Naive thymus-derived CD8-positive, alpha-beta T cell (primary cell): ENCODE data around the gene CRKL. TPM values are rescaled to one million over a fixed set of nuclear protein-coding genes. Genes with fewer than 3 reads are reported as not detected.
"Not testable (repeated sequence)": the region's sequence is repeated elsewhere in the genome, so short reads cannot be mapped to it uniquely, and the experiment has no call there.

ENCODE experiments used
- ATAC-seq, 2 donors: fragments of 150-1000 bp; cut with Tn5 transposase in 1 of 2; sonication (Bioruptor Pico), chemical (Tn5 transposase) in 1 of 2; 1 replicate in 1 of 2; 2 replicates in 1 of 2; pipeline ENCODE4 v1.10.0; 2021; ENCODE audit warnings: mild to moderate bottlenecking in 2 of 2, moderate library complexity in 2 of 2
- POLR2A ChIA-PET: fragments of 350-600 bp; sonication (Branson Sonifier 250); formaldehyde crosslinking; loops from one replicate; lab custom pipeline; 2021; ENCODE audit warnings: antibody characterized with exemption; lab: Charles Lee
- DNase-seq, 10 donors: peaks; one replicate each; pipeline versions ENCODE4 v3.0.0 to v3.0.0-alpha.2; 2020 to 2022
- H3K27ac Mint-ChIP-seq, 10 donors: one replicate each; pipeline ENCODE4 v1.8.0; 2020 to 2022; ENCODE audit warnings: mild to moderate bottlenecking in 10 of 10, mixed read lengths in 10 of 10, moderate library complexity in 4 of 10, inconsistent platforms in 1 of 10
- H3K27me3 Mint-ChIP-seq, 5 donors: one replicate each; pipeline ENCODE4 v1.8.0; 2021 to 2022; ENCODE audit warnings: mixed read lengths in 5 of 5
- H3K36me3 Mint-ChIP-seq, 3 donors: one replicate each; pipeline ENCODE4 v1.8.0; 2020 to 2022; ENCODE audit warnings: mixed read lengths in 3 of 3, mild to moderate bottlenecking in 2 of 3, inconsistent platforms in 1 of 3
- H3K4me1 Mint-ChIP-seq, 4 donors: one replicate each; pipeline ENCODE4 v1.8.0; 2021 to 2022; ENCODE audit warnings: mixed read lengths in 4 of 4
- H3K4me3 Mint-ChIP-seq, 10 donors: one replicate each; pipeline ENCODE4 v1.8.0; 2020 to 2022; ENCODE audit warnings: mild to moderate bottlenecking in 10 of 10, mixed read lengths in 10 of 10, moderate library complexity in 6 of 10, inconsistent platforms in 1 of 10
- H3K9me3 Mint-ChIP-seq, 9 donors: one replicate each; pipeline ENCODE4 v1.8.0; 2020 to 2022; ENCODE audit warnings: mixed read lengths in 9 of 9, mild to moderate bottlenecking in 3 of 9, inconsistent platforms in 1 of 9, moderate library complexity in 1 of 9
- polyA plus RNA-seq, 3 donors: library from polyadenylated mRNA; unstranded; fragments of 300-500 nt; fragmentation: Illumina TruSeq; gene quantifications; one replicate each; pipeline ENCODE4 v1.2.3, GENCODE V29; 2021
- total RNA-seq, 8 experiments: library from RNA in 2 of 8; stranded (reverse) in 2 of 8; gene quantifications; one replicate each; pipeline ENCODE4 v1.2.3 and lab custom pipeline; 2021 to 2026

The CRKL gene
- total and polyA plus RNA-seq, 5 experiments from 2014 or later = 39.0 to 79.0 (median 53.8) TPM

DNA sequence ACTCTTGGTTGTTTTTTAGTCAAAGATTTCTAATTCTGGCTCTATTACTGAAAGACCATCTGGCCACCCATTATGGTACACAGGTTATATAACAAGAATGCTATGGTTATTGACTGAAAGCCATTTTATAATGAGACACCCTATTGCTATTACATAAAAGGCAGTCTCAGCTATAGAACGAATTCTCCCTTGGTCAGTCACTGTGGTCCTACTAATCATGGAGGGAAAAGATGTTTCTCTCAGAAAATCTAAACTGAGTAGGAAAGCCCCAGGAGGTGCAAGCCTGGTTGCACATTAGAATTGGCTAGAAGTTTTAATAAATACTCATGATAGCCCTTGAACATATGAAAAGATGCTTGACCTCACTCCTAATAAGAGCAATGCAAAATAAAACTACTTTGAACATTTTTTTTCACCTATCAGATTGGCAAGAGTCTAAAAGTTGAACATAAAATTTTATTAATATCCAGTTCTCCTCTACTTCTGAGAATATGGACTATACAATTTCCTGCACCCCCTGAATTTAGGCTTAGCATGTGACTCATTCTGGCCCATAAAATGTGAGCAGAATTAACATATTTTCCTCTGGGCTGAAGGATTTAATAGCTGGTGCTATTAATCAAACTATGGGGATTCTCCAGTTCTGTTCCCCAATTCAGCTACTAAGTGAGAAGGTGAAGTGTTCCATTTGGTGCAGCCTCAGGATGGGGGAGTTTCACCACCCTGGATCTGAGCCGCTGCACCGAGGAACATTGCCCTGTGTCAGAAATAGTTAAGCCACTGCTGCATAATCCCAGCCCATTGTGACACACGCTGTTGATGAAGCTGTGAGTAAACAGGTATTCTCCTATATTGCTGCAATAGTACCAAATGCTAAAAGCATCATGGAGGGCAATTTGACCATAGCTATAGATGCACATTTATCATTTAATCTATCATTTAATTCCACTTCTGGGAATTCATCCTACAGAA lies 11.5 kb upstream of the CRKL start:
- ATAC-seq (no peak), DNase-seq (no peak)
- Mint-ChIP-seq H3K4me3 (no peak overlapping the region), H3K4me1 (peaks cover 0 to 7% (median 2%) of the 10 kb centered on the region in 4 donors), H3K27ac (no peak overlapping the region), H3K9me3 (no peaks in the 10 kb centered on the region), H3K27me3 (no peaks in the 10 kb centered on the region), H3K36me3 (no peaks in the 10 kb centered on the region)
- POLR2A ChIA-PET = no interaction called here

DNA sequence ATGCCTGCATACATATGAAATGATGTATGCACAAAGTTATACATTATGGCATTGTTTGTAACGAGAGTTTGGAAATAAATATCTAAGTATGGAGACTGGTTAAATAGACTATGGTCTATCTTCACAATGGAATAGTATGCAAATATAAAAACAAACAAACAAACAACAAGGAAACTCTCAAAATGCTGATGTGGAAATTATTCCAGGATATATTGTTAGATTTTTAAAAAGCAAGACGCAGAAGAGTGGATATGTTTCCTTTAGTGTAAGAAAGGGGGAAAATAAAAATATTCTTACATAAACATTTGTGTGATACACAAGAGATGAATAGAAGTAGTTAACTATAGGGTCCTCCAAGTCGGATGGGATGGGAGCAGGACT lies 10.8 kb upstream of the CRKL start:
- no peaks in the 10 kb centered on the region for H3K36me3 Mint-ChIP-seq

DNA sequence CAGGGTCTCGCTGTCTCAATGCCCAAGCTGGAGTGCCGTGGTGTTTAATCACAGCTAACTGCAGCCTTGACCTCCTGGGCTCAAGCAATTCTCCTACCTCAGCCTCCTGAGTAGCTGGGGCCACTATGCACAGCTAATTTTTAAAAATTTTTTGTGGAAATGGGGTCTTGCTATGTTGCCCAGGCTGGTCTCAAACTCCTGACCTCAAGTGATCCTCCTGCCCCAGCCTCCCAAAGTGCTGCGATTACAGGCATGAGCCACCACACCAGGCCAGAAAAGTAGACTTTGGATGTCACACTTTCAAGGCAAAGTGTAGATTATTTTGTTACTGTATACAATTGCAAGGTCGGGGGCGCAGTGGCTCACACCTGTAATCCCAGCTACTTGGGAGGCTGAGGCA lies 8.5 kb upstream of the CRKL start:
- H3K4me1 Mint-ChIP-seq, H3K36me3 Mint-ChIP-seq, DNase-seq, H3K9me3 Mint-ChIP-seq, H3K27me3 Mint-ChIP-seq, H3K4me3 Mint-ChIP-seq, ATAC-seq, H3K27ac Mint-ChIP-seq: not testable (repeated sequence)
- POLR2A ChIA-PET = interaction anchor here (0.7 kb wide), 2 partner anchors 18 to 23 kb away, joined by 4 to 5 read pairs; no protein-coding TSS in a partner anchor

More for the DNA sequence above, 10.8 kb upstream of the CRKL start:
- Mint-ChIP-seq H3K9me3 (no peaks in the 10 kb centered on the region), H3K27ac (no peak overlapping the region), H3K4me1 (peaks cover 0 to 7% (median 2%) of the 10 kb centered on the region in 4 donors), H3K4me3 (no peak overlapping the region), H3K27me3 (no peaks in the 10 kb centered on the region)
- POLR2A ChIA-PET = interaction anchor here (0.7 kb wide), 1 partner anchor 8 kb away, joined by 3 read pairs; no protein-coding TSS in a partner anchor
- DNase-seq (no peak), ATAC-seq (no peak)

DNA sequence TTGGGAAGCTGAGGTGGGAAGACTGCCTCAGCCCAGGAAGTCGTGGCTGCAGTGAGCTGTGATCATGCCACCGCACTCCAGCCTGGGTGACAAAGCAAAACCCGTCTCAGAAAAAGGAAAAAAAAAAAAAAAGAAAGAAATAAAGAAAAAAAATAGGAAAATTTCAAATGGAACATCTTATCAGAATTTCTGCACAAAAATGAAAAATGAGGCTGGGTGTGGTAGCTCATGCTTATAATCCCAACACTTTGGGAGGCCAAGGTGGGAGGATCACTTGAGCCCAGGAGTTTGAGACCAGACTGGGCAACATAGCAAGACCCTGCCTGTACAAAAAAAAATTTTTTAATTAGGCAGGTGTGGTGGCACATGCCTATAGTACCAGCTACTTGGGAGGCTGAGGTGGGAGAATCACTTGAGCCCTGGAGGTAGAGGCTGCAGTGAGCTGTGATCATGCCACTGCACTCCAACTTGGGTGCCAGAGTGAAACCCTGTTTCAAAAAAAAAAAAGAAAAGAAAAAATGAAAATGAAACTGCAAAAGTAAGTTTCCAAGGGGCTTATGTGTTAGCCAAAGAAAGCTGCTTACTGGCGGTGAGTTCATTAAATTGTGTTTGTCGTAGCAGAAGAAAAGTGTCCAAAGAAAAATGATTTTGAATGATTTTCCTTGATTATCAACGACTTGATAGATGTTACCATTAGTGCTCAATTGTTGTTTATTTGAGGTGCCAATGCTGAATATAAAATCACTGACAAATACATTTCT lies 7.5 kb upstream of the CRKL start:
- H3K4me3 Mint-ChIP-seq = no peak overlapping the region
- no peak for ATAC-seq
- POLR2A ChIA-PET = no interaction called here

DNA sequence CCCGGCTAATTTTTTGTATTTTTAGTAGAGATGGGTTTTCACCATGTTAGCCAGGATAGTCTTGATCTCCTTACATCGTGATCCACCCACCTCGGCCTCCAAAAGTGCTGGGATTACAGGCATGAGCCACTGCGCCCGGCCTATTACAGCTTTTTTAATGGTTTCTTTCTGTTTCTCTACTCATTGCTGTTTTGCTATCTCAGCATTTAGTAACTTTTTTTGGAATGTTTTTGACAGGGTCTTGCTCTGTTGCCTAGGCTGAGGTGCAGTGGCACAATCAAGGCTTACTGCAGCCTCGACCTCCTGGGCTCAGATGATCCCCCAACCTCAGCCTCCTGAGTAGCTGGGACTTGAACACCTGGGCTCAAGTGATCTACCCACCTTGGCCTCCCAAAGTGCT lies 4.7 kb upstream of the CRKL start:
- POLR2A ChIA-PET = interaction anchor here (0.9 kb wide), 1 partner anchor 8 kb away, joined by 3 read pairs; no protein-coding TSS in a partner anchor

More for the DNA sequence above, 7.5 kb upstream of the CRKL start:
- DNase-seq = no peak
- Mint-ChIP-seq H3K9me3 (no peaks in the 10 kb centered on the region), H3K36me3 (no peaks in the 10 kb centered on the region), H3K4me1 (peaks cover 0 to 7% (median 2%) of the 10 kb centered on the region in 4 donors), H3K27ac (peak overlapping the region in 1 of 10 donors; percentile 6), H3K27me3 (no peaks in the 10 kb centered on the region)

DNA sequence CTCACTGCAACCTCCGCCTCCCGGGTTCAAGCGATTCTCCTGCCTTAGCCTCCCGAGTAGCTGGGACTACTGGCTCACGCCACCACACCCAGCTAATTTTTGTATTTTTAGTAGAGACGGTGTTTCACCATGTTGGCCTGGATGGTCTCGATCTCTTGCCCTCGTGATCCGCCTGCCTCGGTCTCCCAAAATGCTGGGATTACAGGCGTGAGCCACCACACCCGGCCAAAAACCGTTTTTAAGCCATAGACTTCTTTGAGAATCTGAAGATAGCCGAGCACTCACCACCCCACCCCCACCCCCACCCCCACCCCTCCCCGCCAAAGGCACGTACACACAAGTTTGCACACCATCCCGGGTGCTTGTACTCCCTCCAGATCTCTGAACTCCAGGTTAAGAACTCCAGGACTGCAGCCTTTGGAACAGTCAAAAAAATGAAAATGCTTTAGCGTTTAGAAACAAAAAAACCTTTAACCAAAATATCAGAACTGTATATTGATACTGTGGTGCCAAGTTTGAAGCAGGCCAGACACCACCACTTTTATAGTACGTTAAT lies 1.5 kb downstream of the CRKL start:
- ATAC-seq = no peak
- H3K27ac Mint-ChIP-seq = peak overlapping the region; percentile 84 to 97 (median 95)
- peaks cover 16 to 56% (median 51%) of the 10 kb centered on the region in 4 donors for H3K4me1 Mint-ChIP-seq
- peak overlapping the region; percentile 74 to 99 (median 96) for H3K4me3 Mint-ChIP-seq
- no peaks in the 10 kb centered on the region for H3K27me3 Mint-ChIP-seq
- no peaks in the 10 kb centered on the region for H3K9me3 Mint-ChIP-seq
- POLR2A ChIA-PET = interaction anchor here (0.7 kb wide), 1 partner anchor 78 kb away, joined by 4 read pairs; no protein-coding TSS in a partner anchor
- no peak for DNase-seq
- peaks cover 0 to 12% (median 1%) of the 10 kb centered on the region in 3 donors for H3K36me3 Mint-ChIP-seq

More for the DNA sequence above, 4.7 kb upstream of the CRKL start:
- ATAC-seq (no peak), DNase-seq (no peak)
- no peaks in the 10 kb centered on the region for H3K36me3 Mint-ChIP-seq
- no peaks in the 10 kb centered on the region for H3K27me3 Mint-ChIP-seq
- peaks cover 2 to 15% (median 13%) of the 10 kb centered on the region in 4 donors for H3K4me1 Mint-ChIP-seq
- H3K9me3 Mint-ChIP-seq = no peaks in the 10 kb centered on the region
- H3K27ac Mint-ChIP-seq = no peak overlapping the region
- H3K4me3 Mint-ChIP-seq = no peak overlapping the region

DNA sequence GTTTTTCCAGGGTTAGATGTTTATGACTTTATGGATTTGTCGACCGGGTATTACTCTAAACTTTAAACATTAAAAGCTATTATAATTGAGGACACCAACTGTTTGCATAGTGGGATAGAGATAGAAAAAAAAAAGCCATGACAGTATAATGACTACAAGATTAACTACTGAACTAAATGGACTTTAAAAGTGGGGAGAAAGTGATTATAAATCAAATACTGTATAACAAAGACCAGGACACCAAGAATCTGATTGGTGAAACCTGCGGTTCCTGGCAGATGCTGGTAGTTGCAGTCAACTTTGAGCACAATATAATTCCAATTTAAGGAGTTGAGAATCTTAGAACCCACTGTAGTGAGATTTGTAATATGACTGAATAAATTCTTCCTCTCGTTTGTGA lies 2.5 kb downstream of the CRKL start:
- POLR2A ChIA-PET = interaction anchor here (0.6 to 0.7 kb wide), 2 partner anchors 109 to 893 kb away, joined by 3 to 6 read pairs; no protein-coding TSS in a partner anchor
- peaks cover 19 to 66% (median 60%) of the 10 kb centered on the region in 4 donors for H3K4me1 Mint-ChIP-seq

DNA sequence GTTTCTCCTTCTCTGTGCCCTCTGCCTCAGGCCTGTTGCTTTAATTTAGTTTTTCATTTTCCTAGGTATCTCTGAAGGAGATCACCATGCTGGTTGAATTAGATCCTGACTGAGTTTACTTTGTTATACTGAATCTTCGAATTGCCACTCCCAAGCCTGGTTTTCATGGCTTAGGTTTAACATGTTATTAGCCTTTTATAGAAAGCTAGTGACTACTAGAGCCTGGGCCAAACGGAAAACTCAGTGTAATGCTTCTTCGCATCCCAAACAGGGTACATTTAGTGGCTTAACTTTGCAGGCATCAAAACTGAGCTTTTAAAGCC lies 3.6 kb downstream of the CRKL start:
- H3K4me3 Mint-ChIP-seq = peak overlapping the region; percentile 74 to 99 (median 96)
- ATAC-seq = no peak
- peak overlapping the region; percentile 4 to 91 (median 64) for H3K27ac Mint-ChIP-seq
- no peaks in the 10 kb centered on the region for H3K27me3 Mint-ChIP-seq
- POLR2A ChIA-PET = interaction anchor here (0.9 kb wide), 1 partner anchor 8 kb away, joined by 3 read pairs; no protein-coding TSS in a partner anchor
- peaks cover 26 to 74% (median 71%) of the 10 kb centered on the region in 4 donors for H3K4me1 Mint-ChIP-seq
- peaks cover 0 to 30% (median 1%) of the 10 kb centered on the region in 3 donors for H3K36me3 Mint-ChIP-seq
- no peak for DNase-seq
- H3K9me3 Mint-ChIP-seq = no peaks in the 10 kb centered on the region

More for the DNA sequence above, 2.5 kb downstream of the CRKL start:
- Mint-ChIP-seq H3K9me3 (no peaks in the 10 kb centered on the region), H3K4me3 (peak overlapping the region; percentile 74 to 99 (median 96)), H3K27me3 (no peaks in the 10 kb centered on the region), H3K27ac (peak overlapping the region; percentile 44 to 91 (median 70)), H3K36me3 (peaks cover 0 to 18% (median 1%) of the 10 kb centered on the region in 3 donors)
- ATAC-seq (no peak), DNase-seq (no peak)

DNA sequence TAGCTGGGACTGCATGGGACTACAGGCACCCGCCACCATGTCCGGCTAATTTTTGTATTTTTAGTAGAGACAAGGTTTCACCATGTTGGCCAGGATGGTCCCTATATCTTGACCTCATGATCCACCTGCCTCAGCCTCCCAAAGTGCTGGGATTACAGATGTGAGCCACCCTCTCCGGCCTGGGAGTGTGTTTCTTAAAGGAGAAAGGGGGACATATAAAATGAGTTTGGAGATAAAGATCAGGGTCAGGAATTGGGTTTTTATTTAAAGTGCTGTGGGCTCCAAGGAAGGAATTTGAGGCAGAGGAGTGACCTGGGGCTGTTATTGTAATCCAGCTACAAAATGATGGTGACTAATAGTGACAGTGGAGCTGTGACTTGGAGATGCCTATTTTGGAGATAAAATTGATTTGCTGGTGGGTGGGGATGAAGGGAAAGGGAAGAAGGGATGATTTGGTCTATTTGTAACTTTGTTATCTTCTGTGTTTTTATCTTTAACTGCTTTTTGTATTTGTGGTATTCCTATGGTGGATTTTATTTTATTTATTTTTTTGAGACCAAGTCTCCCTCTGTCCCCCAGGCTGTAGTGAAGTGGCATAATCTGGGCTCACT lies 5.0 kb downstream of the CRKL start:
- Mint-ChIP-seq H3K36me3 (peaks cover 0 to 39% (median 1%) of the 10 kb centered on the region in 3 donors), H3K4me1 (peaks cover 31 to 77% (median 71%) of the 10 kb centered on the region in 4 donors), H3K9me3 (no peaks in the 10 kb centered on the region), H3K27me3 (no peaks in the 10 kb centered on the region), H3K27ac (peak overlapping the region in 7 of 10 donors; percentile 6 to 80 (median 51)), H3K4me3 (peak overlapping the region in 9 of 10 donors; percentile 31 to 83 (median 66))
- no peak for ATAC-seq
- POLR2A ChIA-PET = interaction anchor here (0.7 kb wide), 1 partner anchor 63 kb away, joined by 5 read pairs; no protein-coding TSS in a partner anchor
- DNase-seq = no peak

DNA sequence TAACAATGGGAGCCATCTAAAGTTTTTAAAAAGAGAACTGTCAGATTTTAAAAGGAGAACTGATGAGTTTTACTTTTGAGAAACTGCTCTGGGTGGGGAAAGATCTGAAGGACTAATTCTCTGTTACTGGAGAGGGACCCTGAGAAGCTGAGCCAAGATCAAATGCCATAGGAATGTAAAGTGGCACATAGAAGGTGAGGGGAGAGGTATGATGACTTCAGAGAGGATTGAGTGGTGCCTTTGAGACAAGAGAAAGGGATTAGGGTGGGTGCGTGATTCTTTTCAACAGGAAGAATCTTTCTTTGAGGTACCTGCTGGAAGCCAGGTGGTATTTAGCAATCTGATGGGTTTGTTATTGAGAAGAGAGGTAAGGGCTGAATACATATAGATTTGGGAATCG lies 9.0 kb downstream of the CRKL start:
- H3K9me3 Mint-ChIP-seq = no peaks in the 10 kb centered on the region
- H3K27ac Mint-ChIP-seq = peak overlapping the region in 8 of 10 donors; percentile 1 to 86 (median 58)
- peaks cover 29 to 82% (median 73%) of the 10 kb centered on the region in 4 donors for H3K4me1 Mint-ChIP-seq
- H3K4me3 Mint-ChIP-seq = peak overlapping the region in 9 of 10 donors; percentile 6 to 62 (median 38)
- H3K27me3 Mint-ChIP-seq = no peaks in the 10 kb centered on the region
- POLR2A ChIA-PET = interaction anchor here (1.2 kb wide), 1 partner anchor 22 kb away, joined by 3 read pairs; no protein-coding TSS in a partner anchor
- ATAC-seq (no peak), DNase-seq (no peak)
- H3K36me3 Mint-ChIP-seq = peaks cover 0 to 50% (median 4%) of the 10 kb centered on the region in 3 donors

DNA sequence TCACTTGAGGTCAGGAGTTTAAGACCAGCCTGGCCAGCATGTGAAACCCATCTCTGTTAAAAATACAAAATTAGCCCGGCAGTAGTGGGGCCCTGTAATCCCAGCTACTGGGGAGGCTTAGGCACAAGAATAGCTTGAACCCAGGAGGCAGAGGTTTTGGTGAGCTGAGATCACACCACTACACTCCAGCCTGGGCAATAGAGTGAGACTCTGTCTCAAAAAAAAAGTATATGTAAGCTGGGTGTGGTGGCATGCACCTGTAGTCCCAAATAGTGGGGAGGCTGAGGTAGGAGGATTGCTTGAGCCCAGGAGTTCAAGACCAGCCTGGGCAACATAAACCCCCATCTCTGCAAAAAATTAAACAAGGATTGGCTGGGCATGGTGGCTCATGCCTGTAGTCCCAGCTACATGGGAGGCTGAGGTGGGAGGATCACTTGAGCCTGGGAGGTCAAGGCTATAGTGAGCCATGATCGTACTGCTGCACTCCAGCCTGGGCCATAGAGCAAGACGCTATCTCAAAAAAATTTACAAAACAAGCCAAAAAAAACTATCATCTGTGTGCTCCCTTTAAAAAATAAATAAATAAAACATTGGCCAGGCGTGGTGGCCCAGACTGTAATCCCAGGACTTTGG lies 10.8 kb downstream of the CRKL start:
- POLR2A ChIA-PET = interaction anchor here (0.6 to 1.3 kb wide), 2 partner anchors 8 to 37 kb away, joined by 3 to 4 read pairs; no protein-coding TSS in a partner anchor
- H3K4me3 Mint-ChIP-seq = no peak overlapping the region
- no peak for ATAC-seq
- H3K36me3 Mint-ChIP-seq = peaks cover 0 to 49% (median 4%) of the 10 kb centered on the region in 3 donors
- DNase-seq = no peak
- H3K27me3 Mint-ChIP-seq = no peaks in the 10 kb centered on the region
- H3K4me1 Mint-ChIP-seq = peaks cover 25 to 82% (median 73%) of the 10 kb centered on the region in 4 donors
- no peaks in the 10 kb centered on the region for H3K9me3 Mint-ChIP-seq
- peak overlapping the region in 5 of 10 donors; percentile 21 to 57 (median 37) for H3K27ac Mint-ChIP-seq
